ENCODE data around the gene ZNF441.
"Not testable (repeated sequence)": the region's sequence is repeated elsewhere in the genome, so short reads cannot be mapped to it uniquely, and the experiment has no call there.

Gene ZNF441

GRCh38 chr19:11806354-11807098, 39.7 kb downstream of the ZNF441 start:
- WGBS (ENCODE audit: insufficient coverage, insufficient read length), result no CpG with 5 or more reads among the region's 11 CpGs
- Histone ChIP-seq H3K4me3 (ENCODE audit: low read length) (no peak overlapping the region), H3K9me3 (ENCODE audit: control insufficient read depth, insufficient read depth, low read length) (peaks cover 7% of the 10 kb centered on the region), H3K4me1 (ENCODE audit: control insufficient read depth, insufficient read depth, low read length) (no peaks in the 10 kb centered on the region), H3K36me3 (ENCODE audit: control insufficient read depth, insufficient read depth, low read length) (no peaks in the 10 kb centered on the region), H3K27me3 (ENCODE audit: control insufficient read depth, insufficient read depth, low read length) (no peaks in the 10 kb centered on the region), H3K27ac (ENCODE audit: low read length) (no peak overlapping the region)
- DNase-seq (ENCODE audit: low read depth, low spot score), result no peak

GRCh38 chr19:11807099-11807380, 40.2 kb downstream of the ZNF441 start:
- H3K27ac ChIP-seq (ENCODE audit: low read length), result no peak overlapping the region
- no CpG with 5 or more reads among the region's 2 CpGs for WGBS (ENCODE audit: insufficient coverage, insufficient read length)
- H3K27me3 ChIP-seq (ENCODE audit: control insufficient read depth, insufficient read depth, low read length), result no peaks in the 10 kb centered on the region; the same call in 1 of the 2 replicates
- peaks cover 7% of the 10 kb centered on the region for H3K9me3 ChIP-seq (ENCODE audit: control insufficient read depth, insufficient read depth, low read length)
- no peak for DNase-seq (ENCODE audit: low read depth, low spot score)
- H3K36me3 ChIP-seq (ENCODE audit: control insufficient read depth, insufficient read depth, low read length), result no peaks in the 10 kb centered on the region
- no peak overlapping the region for H3K4me3 ChIP-seq (ENCODE audit: low read length)
- H3K4me1 ChIP-seq (ENCODE audit: control insufficient read depth, insufficient read depth, low read length), result no peaks in the 10 kb centered on the region

- no peaks in the 10 kb centered on the region for H3K9me3 ChIP-seq (ENCODE audit: control insufficient read depth, insufficient read depth, low read length)
- no peaks in the 10 kb centered on the region for H3K36me3 ChIP-seq (ENCODE audit: control insufficient read depth, insufficient read depth, low read length)
- no peak overlapping the region; the same call in 1 of the 2 replicates for H3K4me3 ChIP-seq (ENCODE audit: low read length)
- no peak for DNase-seq (ENCODE audit: low read depth, low spot score)
- no CpG with 5 or more reads among the region's 6 CpGs for WGBS (ENCODE audit: insufficient coverage, insufficient read length)
- peaks cover 8% of the 10 kb centered on the region; the same call in 1 of the 2 replicates for H3K27me3 ChIP-seq (ENCODE audit: control insufficient read depth, insufficient read depth, low read length)
- H3K27ac ChIP-seq (ENCODE audit: low read length), result no peak overlapping the region
- peaks cover 2% of the 10 kb centered on the region; the same call in 1 of the 2 replicates for H3K4me1 ChIP-seq (ENCODE audit: control insufficient read depth, insufficient read depth, low read length)
These were observed 46.9 kb downstream of the ZNF441 start for GRCh38 chr19:11813703-11814028.

- Histone ChIP-seq H3K27ac (ENCODE audit: low read length) (no peak within 1 kb of the TSS), H3K9me3 (ENCODE audit: control insufficient read depth, insufficient read depth, low read length) (no peaks in the 10 kb centered on the region), H3K4me3 (ENCODE audit: low read length) (peak within 1 kb of the TSS; percentile 77; the same call in 1 of the 2 replicates), H3K4me1 (ENCODE audit: control insufficient read depth, insufficient read depth, low read length) (peaks cover 2% of the 10 kb centered on the region; the same call in 1 of the 2 replicates), H3K27me3 (ENCODE audit: control insufficient read depth, insufficient read depth, low read length) (peaks cover 8% of the 10 kb centered on the region; the same call in 1 of the 2 replicates), H3K36me3 (ENCODE audit: control insufficient read depth, insufficient read depth, low read length) (no peaks in the 10 kb centered on the region)
- WGBS (ENCODE audit: insufficient coverage, insufficient read length), result no CpG with 5 or more reads among the region's 55 CpGs
- peak; percentile 75 for DNase-seq (ENCODE audit: low read depth, low spot score)
These were observed 47.4 kb downstream of the ZNF441 start, which contains the start of gene ZNF440 for GRCh38 chr19:11814029-11814699. Gene ZNF440, plus strand, starts transcription at chr19:11814273. Its CDS starts 175 bp downstream, at chr19:11814448.

- Histone ChIP-seq H3K9me3 (ENCODE audit: control insufficient read depth, insufficient read depth, low read length) (no peaks in the 10 kb centered on the region), H3K36me3 (ENCODE audit: control insufficient read depth, insufficient read depth, low read length) (no peaks in the 10 kb centered on the region), H3K27ac (ENCODE audit: low read length) (no peak overlapping the region), H3K4me3 (ENCODE audit: low read length) (peak overlapping the region; percentile 77; the same call in 1 of the 2 replicates), H3K4me1 (ENCODE audit: control insufficient read depth, insufficient read depth, low read length) (peaks cover 2% of the 10 kb centered on the region; the same call in 1 of the 2 replicates), H3K27me3 (ENCODE audit: control insufficient read depth, insufficient read depth, low read length) (peaks cover 8% of the 10 kb centered on the region; the same call in 1 of the 2 replicates)
- WGBS (ENCODE audit: insufficient coverage, insufficient read length), result no CpG with 5 or more reads among the region's 13 CpGs
- DNase-seq (ENCODE audit: low read depth, low spot score), result no peak
These were observed 47.9 kb downstream of the ZNF441 start for GRCh38 chr19:11814700-11815035.

GRCh38 chr19:11821474-11822109, 54.8 kb downstream of the ZNF441 start:
- no peaks in the 10 kb centered on the region for H3K36me3 ChIP-seq (ENCODE audit: control insufficient read depth, insufficient read depth, low read length)
- DNase-seq (ENCODE audit: low read depth, low spot score), result no peak
- H3K4me3 ChIP-seq (ENCODE audit: low read length), result no peak overlapping the region
- H3K27ac ChIP-seq (ENCODE audit: low read length), result no peak overlapping the region
- H3K4me1 ChIP-seq (ENCODE audit: control insufficient read depth, insufficient read depth, low read length), result no peaks in the 10 kb centered on the region
- H3K27me3 ChIP-seq (ENCODE audit: control insufficient read depth, insufficient read depth, low read length), result no peaks in the 10 kb centered on the region
- H3K9me3 ChIP-seq (ENCODE audit: control insufficient read depth, insufficient read depth, low read length), result no peaks in the 10 kb centered on the region
- no CpG with 5 or more reads among the region's 5 CpGs for WGBS (ENCODE audit: insufficient coverage, insufficient read length)

- not testable (repeated sequence) for DNase-seq (ENCODE audit: low read depth, low spot score); H3K4me1 ChIP-seq (ENCODE audit: control insufficient read depth, insufficient read depth, low read length); H3K36me3 ChIP-seq (ENCODE audit: control insufficient read depth, insufficient read depth, low read length); H3K4me3 ChIP-seq (ENCODE audit: low read length); H3K27ac ChIP-seq (ENCODE audit: low read length); H3K27me3 ChIP-seq (ENCODE audit: control insufficient read depth, insufficient read depth, low read length); H3K9me3 ChIP-seq (ENCODE audit: control insufficient read depth, insufficient read depth, low read length)
- WGBS (ENCODE audit: insufficient coverage, insufficient read length), result no CpG with 5 or more reads among the region's 7 CpGs
These were observed 62.4 kb downstream of the ZNF441 start for GRCh38 chr19:11828957-11829876.

- Histone ChIP-seq H3K4me1 (ENCODE audit: control insufficient read depth, insufficient read depth, low read length) (no peaks in the 10 kb centered on the region), H3K36me3 (ENCODE audit: control insufficient read depth, insufficient read depth, low read length) (no peaks in the 10 kb centered on the region; the same call in 1 of the 2 replicates), H3K27ac (ENCODE audit: low read length) (no peak overlapping the region), H3K9me3 (ENCODE audit: control insufficient read depth, insufficient read depth, low read length) (peaks cover 2% of the 10 kb centered on the region), H3K4me3 (ENCODE audit: low read length) (no peak overlapping the region), H3K27me3 (ENCODE audit: control insufficient read depth, insufficient read depth, low read length) (no peaks in the 10 kb centered on the region)
- WGBS (ENCODE audit: insufficient coverage, insufficient read length), result no CpG with 5 or more reads among the region's 8 CpGs
- DNase-seq (ENCODE audit: low read depth, low spot score), result no peak
These were observed 65.6 kb downstream of the ZNF441 start for GRCh38 chr19:11832253-11832912.

GRCh38 chr19:11833541-11833940, 66.7 kb downstream of the ZNF441 start:
- DNase-seq (ENCODE audit: low read depth, low spot score), result no peak
- WGBS (ENCODE audit: insufficient coverage, insufficient read length), result no CpG with 5 or more reads among the region's 2 CpGs
- H3K9me3 ChIP-seq (ENCODE audit: control insufficient read depth, insufficient read depth, low read length), result peaks cover 2% of the 10 kb centered on the region
- no peaks in the 10 kb centered on the region for H3K4me1 ChIP-seq (ENCODE audit: control insufficient read depth, insufficient read depth, low read length)
- H3K27me3 ChIP-seq (ENCODE audit: control insufficient read depth, insufficient read depth, low read length), result no peaks in the 10 kb centered on the region
- no peak overlapping the region for H3K4me3 ChIP-seq (ENCODE audit: low read length)
- no peak overlapping the region for H3K27ac ChIP-seq (ENCODE audit: low read length)
- H3K36me3 ChIP-seq (ENCODE audit: control insufficient read depth, insufficient read depth, low read length), result no peaks in the 10 kb centered on the region; the same call in 1 of the 2 replicates

Data from iPS DF 6.9 (cell line).